K562 (cell line): ENCODE results near the gene RFX7. TPM values are rescaled to one million over a fixed set of nuclear protein-coding genes. Genes with fewer than 3 reads are reported as not detected.

Experiments
- BRCA1 ChIP-seq, 2 experiments: fragments of 450-650 bp in 1 of 2; sonication (generic) in 1 of 2; formaldehyde crosslinking in 1 of 2; IDR thresholded peaks; 2 replicates each; pipeline versions ENCODE4 v1.5.0 to v1.6.1; 2017 to 2020; ENCODE audit warnings: mild to moderate bottlenecking in 1 of 2, missing genetic modification reagents in 1 of 2
- DMBX1 ChIP-seq: fragments of 250-450 bp; sonication (Bioruptor Pico); IDR thresholded peaks from 2 replicates; pipeline ENCODE4 v1.8.0; 2022; ENCODE audit warnings: inconsistent platforms, mild to moderate bottlenecking, moderate library complexity, borderline replicate concordance
- HDAC3 ChIP-seq: fragments of 450-650 bp; IDR thresholded peaks from 2 replicates; pipeline ENCODE4 v1.6.1; 2018; ENCODE audit warnings: borderline replicate concordance, mild to moderate bottlenecking, moderate library complexity; ENCODE audit not compliant: partially characterized antibody
- HDGF ChIP-seq: fragments of 450-650 bp; IDR thresholded peaks from 2 replicates; pipeline ENCODE4 v1.6.1; 2016
- HEY1 ChIP-seq: fragments of 250-450 bp; sonication (Bioruptor Pico); IDR thresholded peaks from 2 replicates; pipeline ENCODE4 v1.5.0; 2020; ENCODE audit warnings: mild to moderate bottlenecking, moderate library complexity, borderline replicate concordance
- KDM5B ChIP-seq: fragments of 200-600 bp; sonication (generic); IDR thresholded peaks from 2 replicates; pipeline ENCODE4 v1.6.1; 2012; ENCODE audit warnings: low read depth, mild to moderate bottlenecking, moderate library complexity, low read length, control low read depth, inconsistent platforms; ENCODE audit not compliant: insufficient replicate concordance
- PHTF2 ChIP-seq: fragments of 250-450 bp; sonication (Bioruptor Pico); IDR thresholded peaks from 2 replicates; pipeline ENCODE4 v1.5.0; 2021; ENCODE audit warnings: mild to moderate bottlenecking
- RAD51 ChIP-seq: fragments of 450-650 bp; IDR thresholded peaks from 2 replicates; pipeline ENCODE4 v1.7.1; 2016; ENCODE audit warnings: low read depth, mild to moderate bottlenecking, borderline replicate concordance
- RBM34 ChIP-seq: fragments of 200-400 bp; formaldehyde crosslinking; IDR thresholded peaks from 2 replicates; pipeline ENCODE4 v1.6.1; 2018; ENCODE audit warnings: low read length, borderline replicate concordance; ENCODE audit not compliant: insufficient read depth
- SMAD2 ChIP-seq: fragments of 150-350 bp; IDR thresholded peaks from 2 replicates; pipeline ENCODE4 v1.6.1; 2014; ENCODE audit warnings: low read depth, mild to moderate bottlenecking, low read length
- TARDBP ChIP-seq: fragments of 450-650 bp; IDR thresholded peaks from 2 replicates; pipeline ENCODE4 v1.6.1; 2016
- TEAD2 ChIP-seq: fragments of 450-650 bp; IDR thresholded peaks from 2 replicates; pipeline ENCODE4 v1.6.1; 2016; ENCODE audit warnings: missing genetic modification characterization, control low read depth, missing compliant biosample characterization
- ZC3H8 ChIP-seq: fragments of 450-650 bp; IDR thresholded peaks from 2 replicates; pipeline ENCODE4 v1.6.1; 2017
- ZKSCAN8 ChIP-seq: fragments of 200-800 bp; sonication (Bioruptor generic); IDR thresholded peaks from 2 replicates; pipeline ENCODE4 v1.6.1; 2016; ENCODE audit warnings: missing genetic modification characterization, missing compliant biosample characterization
- ZNF140 ChIP-seq: fragments of 250-450 bp; sonication (Bioruptor Pico); IDR thresholded peaks from 2 replicates; pipeline ENCODE4 v1.8.0; 2021; ENCODE audit warnings: moderate library complexity, mild to moderate bottlenecking, inconsistent platforms
- ZNF76 ChIP-seq: fragments of 250-450 bp; sonication (Bioruptor Pico); IDR thresholded peaks from 2 replicates; pipeline ENCODE4 v1.4.0; 2020; ENCODE audit warnings: mild to moderate bottlenecking, moderate library complexity, borderline replicate concordance
- ZNF764 ChIP-seq: fragments of 250-450 bp; sonication (Bioruptor Pico); IDR thresholded peaks from 2 replicates; pipeline ENCODE4 v1.4.0; 2020; ENCODE audit warnings: low read depth, mild to moderate bottlenecking, moderate library complexity
- polyA plus RNA-seq, 8 experiments: library from polyadenylated mRNA; depleted of rRNA in 4 of 8; stranded (reverse) in 5 of 8; unstranded in 3 of 8; fragments of >200 nt; fragmentation: Nextera tagmentation in 2 of 8; fragmentation: Illumina TruSeq in 1 of 8; extraction: Ambion mirVana in 2 of 8; extraction: Trizol in 1 of 8; gene quantifications; 2 replicates each; pipeline versions ENCODE4 v1.2.1 to v1.2.3, GENCODE V29; 2011 to 2014; ENCODE audit warnings: inconsistent platforms in 1 of 8, missing spikeins in 1 of 8
- total RNA-seq, 7 experiments: library from RNA; depleted of rRNA in 6 of 7; stranded (reverse); fragments of >200 nt in 6 of 7; fragmentation: Illumina TruSeq in 2 of 7; extraction: Trizol in 2 of 7; gene quantifications; 2 replicates each; pipeline versions ENCODE4 v1.2.1 to v1.2.3, GENCODE V29; 2011 to 2021; ENCODE audit warnings: low replicate concordance in 1 of 7
- TF ChIP-seq, protein P1 (sequence below): fragments of 250-450 bp; sonication (Bioruptor Pico); IDR thresholded peaks from 2 replicates; pipeline ENCODE4 v1.8.0; 2022; ENCODE audit warnings: inconsistent platforms
- TF ChIP-seq, protein P2 (sequence below): fragments of 450-650 bp; IDR thresholded peaks from 2 replicates; pipeline ENCODE4 v1.6.1; 2016; ENCODE audit warnings: missing biosample characterization, missing genetic modification characterization
- TF ChIP-seq, protein P3 (sequence below): fragments of 250-450 bp; sonication (Bioruptor Pico); IDR thresholded peaks from 2 replicates; pipeline ENCODE4 v1.8.0; 2021; ENCODE audit warnings: moderate library complexity, mild to moderate bottlenecking, inconsistent platforms
- TF ChIP-seq, protein P4 (sequence below): fragments of 250-450 bp; sonication (Bioruptor Pico); IDR thresholded peaks from 2 replicates; pipeline ENCODE4 v1.4.0; 2020; ENCODE audit warnings: mild to moderate bottlenecking, moderate library complexity
- TF ChIP-seq, protein P5 (sequence below): fragments of 450-650 bp; IDR thresholded peaks from 2 replicates; pipeline ENCODE4 v1.6.1; 2017; ENCODE audit warnings: mild to moderate bottlenecking, moderate library complexity

The RFX7 gene
- total and polyA plus RNA-seq, 9 of the 15 experiments (the other 6 are each of a cell fraction or from before 2014, with no cell fraction given) = 2.4 to 17.9 (median 6.3) TPM

DNA sequence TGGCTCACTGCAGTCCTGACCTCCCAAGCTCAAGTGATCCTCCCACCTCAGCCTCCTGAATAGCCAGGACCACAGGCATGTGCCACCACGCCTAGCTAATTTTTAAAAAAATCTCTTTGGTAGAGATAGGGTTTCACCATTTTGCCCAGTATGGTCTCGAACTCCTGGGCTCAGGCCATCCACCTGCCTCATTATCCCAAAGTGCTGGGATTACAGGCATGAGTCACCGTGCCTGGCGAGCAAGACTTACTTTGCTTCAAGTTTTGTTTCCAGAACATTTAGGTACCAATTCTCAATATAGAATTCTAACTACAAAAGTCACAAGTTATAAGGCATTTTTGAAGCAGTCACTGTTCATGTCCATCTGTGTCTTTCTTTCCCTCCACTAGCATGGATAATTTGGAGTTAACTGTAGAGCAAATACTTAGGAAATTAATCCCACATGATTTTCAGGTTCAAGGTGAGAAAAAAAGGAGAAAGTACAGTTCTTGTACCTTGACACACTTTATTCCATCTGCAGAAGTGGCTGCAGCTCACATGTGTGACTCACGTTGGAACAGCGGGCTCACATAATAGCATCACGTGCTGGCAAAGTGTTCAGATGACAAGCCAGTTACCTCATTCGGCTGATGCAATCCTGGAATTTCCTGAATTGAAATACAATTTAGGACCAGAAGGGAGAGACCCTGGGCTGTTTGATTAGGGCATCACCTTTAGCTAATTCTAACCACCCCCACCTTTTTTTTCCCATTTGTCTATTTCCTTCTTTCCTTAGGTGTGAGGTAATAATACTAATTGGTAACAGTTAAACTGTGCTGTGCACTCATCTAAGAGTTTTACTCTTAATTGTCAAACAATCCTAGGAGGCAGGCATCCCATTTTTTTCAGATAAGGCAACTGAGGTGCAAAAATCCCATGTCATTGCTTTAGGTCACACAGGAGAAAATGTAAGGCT, 203.3 kb downstream of the RFX7 start (continued):
- TF ChIP-seq, protein P1, sequence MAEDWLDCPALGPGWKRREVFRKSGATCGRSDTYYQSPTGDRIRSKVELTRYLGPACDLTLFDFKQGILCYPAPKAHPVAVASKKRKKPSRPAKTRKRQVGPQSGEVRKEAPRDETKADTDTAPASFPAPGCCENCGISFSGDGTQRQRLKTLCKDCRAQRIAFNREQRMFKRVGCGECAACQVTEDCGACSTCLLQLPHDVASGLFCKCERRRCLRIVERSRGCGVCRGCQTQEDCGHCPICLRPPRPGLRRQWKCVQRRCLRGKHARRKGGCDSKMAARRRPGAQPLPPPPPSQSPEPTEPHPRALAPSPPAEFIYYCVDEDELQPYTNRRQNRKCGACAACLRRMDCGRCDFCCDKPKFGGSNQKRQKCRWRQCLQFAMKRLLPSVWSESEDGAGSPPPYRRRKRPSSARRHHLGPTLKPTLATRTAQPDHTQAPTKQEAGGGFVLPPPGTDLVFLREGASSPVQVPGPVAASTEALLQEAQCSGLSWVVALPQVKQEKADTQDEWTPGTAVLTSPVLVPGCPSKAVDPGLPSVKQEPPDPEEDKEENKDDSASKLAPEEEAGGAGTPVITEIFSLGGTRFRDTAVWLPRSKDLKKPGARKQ (CRISPR knock-in tag) = no peak
- TF ChIP-seq KDM5B = no peak
- no peak for TF ChIP-seq ZC3H8
- peak; percentile 80 for TF ChIP-seq ZKSCAN8 (CRISPR knock-in tag)
- TF ChIP-seq HDAC3 = peak; percentile 35
- no peak for TF ChIP-seq HDGF
- TF ChIP-seq TEAD2 (tag) = peak; percentile 40; the same call in 1 of the 2 replicates
- peak; percentile 87; the same call in 1 of the 2 replicates for TF ChIP-seq DMBX1 (CRISPR knock-in tag)
- no peak for TF ChIP-seq ZNF764
- TF ChIP-seq RBM34 = no peak
- TF ChIP-seq, protein P2, sequence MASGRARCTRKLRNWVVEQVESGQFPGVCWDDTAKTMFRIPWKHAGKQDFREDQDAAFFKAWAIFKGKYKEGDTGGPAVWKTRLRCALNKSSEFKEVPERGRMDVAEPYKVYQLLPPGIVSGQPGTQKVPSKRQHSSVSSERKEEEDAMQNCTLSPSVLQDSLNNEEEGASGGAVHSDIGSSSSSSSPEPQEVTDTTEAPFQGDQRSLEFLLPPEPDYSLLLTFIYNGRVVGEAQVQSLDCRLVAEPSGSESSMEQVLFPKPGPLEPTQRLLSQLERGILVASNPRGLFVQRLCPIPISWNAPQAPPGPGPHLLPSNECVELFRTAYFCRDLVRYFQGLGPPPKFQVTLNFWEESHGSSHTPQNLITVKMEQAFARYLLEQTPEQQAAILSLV (tag) = peak; percentile 85
- no peak for TF ChIP-seq BRCA1 (IDR thresholded peaks at IDR 0.05)
- no peak for TF ChIP-seq BRCA1 (CRISPR knock-in tag; IDR thresholded peaks at IDR 0.05)
- TF ChIP-seq PHTF2 = no peak
- no peak for TF ChIP-seq TARDBP
- TF ChIP-seq, protein P3, sequence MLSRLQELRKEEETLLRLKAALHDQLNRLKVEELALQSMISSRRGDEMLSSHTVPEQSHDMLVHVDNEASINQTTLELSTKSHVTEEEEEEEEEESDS = no peak
- TF ChIP-seq, protein P4, sequence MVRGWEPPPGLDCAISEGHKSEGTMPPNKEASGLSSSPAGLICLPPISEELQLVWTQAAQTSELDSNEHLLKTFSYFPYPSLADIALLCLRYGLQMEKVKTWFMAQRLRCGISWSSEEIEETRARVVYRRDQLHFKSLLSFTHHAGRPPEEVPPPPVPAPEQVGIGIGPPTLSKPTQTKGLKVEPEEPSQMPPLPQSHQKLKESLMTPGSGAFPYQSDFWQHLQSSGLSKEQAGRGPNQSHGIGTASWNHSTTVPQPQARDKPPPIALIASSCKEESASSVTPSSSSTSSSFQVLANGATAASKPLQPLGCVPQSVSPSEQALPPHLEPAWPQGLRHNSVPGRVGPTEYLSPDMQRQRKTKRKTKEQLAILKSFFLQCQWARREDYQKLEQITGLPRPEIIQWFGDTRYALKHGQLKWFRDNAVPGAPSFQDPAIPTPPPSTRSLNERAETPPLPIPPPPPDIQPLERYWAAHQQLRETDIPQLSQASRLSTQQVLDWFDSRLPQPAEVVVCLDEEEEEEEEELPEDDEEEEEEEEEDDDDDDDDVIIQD (CRISPR knock-in tag) = 0 out of 2 replicates have a peak, but pooled peaks have one; percentile 20
- no peak for TF ChIP-seq HEY1 (CRISPR knock-in tag)
- TF ChIP-seq, protein P5, sequence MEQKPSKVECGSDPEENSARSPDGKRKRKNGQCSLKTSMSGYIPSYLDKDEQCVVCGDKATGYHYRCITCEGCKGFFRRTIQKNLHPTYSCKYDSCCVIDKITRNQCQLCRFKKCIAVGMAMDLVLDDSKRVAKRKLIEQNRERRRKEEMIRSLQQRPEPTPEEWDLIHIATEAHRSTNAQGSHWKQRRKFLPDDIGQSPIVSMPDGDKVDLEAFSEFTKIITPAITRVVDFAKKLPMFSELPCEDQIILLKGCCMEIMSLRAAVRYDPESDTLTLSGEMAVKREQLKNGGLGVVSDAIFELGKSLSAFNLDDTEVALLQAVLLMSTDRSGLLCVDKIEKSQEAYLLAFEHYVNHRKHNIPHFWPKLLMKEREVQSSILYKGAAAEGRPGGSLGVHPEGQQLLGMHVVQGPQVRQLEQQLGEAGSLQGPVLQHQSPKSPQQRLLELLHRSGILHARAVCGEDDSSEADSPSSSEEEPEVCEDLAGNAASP = no peak
- TF ChIP-seq ZNF140 = no peak
- TF ChIP-seq RAD51 = peak; percentile 84
- 0 out of 2 replicates have a peak, but pooled peaks have one; percentile 25 for TF ChIP-seq ZNF76 (CRISPR knock-in tag)
- TF ChIP-seq SMAD2 = no peak
